HEK293T (cell line): ENCODE results near the gene ACADL.

ENCODE experiments used
- FOXK2 ChIP-seq: fragments of 450-650 bp; IDR thresholded peaks from 2 replicates; pipeline ENCODE4 v1.6.1; 2016; ENCODE audit warnings: mild to moderate bottlenecking
- NFRKB ChIP-seq: fragments of 450-650 bp; IDR thresholded peaks from 2 replicates; pipeline ENCODE4 v1.6.1; 2016; ENCODE audit warnings: mild to moderate bottlenecking, moderate library complexity
- SUZ12 ChIP-seq: fragments of 450-650 bp; IDR thresholded peaks from 2 replicates; pipeline ENCODE4 v1.6.1; 2016; ENCODE audit warnings: mild to moderate bottlenecking

DNA sequence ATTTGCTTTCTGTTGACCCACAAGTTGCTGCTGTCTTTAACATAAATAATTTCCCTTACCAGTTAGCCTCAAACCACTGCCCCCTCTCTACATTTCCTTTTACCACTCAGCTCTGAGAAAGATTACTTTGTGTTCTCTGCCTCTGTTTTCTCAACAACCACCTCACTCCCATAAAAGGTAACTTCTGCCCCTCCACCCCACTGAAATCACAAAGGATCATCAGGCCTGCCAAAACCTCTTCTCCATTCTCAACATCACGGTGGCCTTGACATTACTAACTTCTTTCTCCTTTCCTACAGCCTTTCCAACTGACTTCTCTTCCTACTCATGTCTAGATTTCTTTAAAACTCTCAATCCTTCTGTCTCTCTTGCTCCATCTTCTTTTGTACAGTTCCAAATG lies 10.1 kb downstream of the ACADL start:
- TF ChIP-seq SUZ12 (no peak), FOXK2 (no peak), NFRKB (no peak)
